ENCODE results near the gene KSR1. TPM values are rescaled to one million over a fixed set of nuclear protein-coding genes. Genes with fewer than 3 reads are reported as not detected.

KSR1 gene
- total RNA-seq, 6 experiments from 2014 or later, result 1.9 to 4.9 (median 3.6) TPM

DNA sequence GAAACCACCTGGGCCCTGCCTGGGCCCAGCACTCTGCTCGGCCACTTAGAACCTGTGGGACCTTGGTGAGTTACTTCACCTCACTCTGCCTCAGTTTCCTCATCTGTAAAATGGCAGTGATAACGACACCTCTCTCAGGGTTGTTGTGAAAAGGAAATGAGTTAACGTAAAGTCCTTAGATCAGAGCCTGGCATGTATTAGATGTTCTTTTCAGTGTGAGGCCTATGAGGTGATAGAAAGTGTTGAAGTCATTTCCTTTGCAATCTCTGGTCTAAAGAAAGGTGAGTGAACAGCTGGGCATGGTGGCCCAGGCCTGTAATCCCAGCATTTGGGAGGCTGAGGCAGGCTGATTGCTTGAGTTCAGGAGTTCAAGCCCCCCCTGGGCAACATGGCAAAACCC, 123.1 kb downstream of the KSR1 start:
- H3K4me3 Mint-ChIP-seq, result no peak overlapping the region
- no peaks in the 10 kb centered on the region for H3K9me3 Mint-ChIP-seq
- no peaks in the 10 kb centered on the region for H3K36me3 Mint-ChIP-seq (ENCODE audit: low read depth)
- no peak overlapping the region for H3K27ac Mint-ChIP-seq
- no peak for DNase-seq
- H3K27me3 Mint-ChIP-seq (ENCODE audit: insufficient read depth), result no peaks in the 10 kb centered on the region
- TF ChIP-seq, protein P1, sequence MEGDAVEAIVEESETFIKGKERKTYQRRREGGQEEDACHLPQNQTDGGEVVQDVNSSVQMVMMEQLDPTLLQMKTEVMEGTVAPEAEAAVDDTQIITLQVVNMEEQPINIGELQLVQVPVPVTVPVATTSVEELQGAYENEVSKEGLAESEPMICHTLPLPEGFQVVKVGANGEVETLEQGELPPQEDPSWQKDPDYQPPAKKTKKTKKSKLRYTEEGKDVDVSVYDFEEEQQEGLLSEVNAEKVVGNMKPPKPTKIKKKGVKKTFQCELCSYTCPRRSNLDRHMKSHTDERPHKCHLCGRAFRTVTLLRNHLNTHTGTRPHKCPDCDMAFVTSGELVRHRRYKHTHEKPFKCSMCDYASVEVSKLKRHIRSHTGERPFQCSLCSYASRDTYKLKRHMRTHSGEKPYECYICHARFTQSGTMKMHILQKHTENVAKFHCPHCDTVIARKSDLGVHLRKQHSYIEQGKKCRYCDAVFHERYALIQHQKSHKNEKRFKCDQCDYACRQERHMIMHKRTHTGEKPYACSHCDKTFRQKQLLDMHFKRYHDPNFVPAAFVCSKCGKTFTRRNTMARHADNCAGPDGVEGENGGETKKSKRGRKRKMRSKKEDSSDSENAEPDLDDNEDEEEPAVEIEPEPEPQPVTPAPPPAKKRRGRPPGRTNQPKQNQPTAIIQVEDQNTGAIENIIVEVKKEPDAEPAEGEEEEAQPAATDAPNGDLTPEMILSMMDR (IDR thresholded peaks at IDR 0.05), result no peak
- H3K4me1 Mint-ChIP-seq (ENCODE audit: low read depth), result peaks cover 27% of the 10 kb centered on the region

DNA sequence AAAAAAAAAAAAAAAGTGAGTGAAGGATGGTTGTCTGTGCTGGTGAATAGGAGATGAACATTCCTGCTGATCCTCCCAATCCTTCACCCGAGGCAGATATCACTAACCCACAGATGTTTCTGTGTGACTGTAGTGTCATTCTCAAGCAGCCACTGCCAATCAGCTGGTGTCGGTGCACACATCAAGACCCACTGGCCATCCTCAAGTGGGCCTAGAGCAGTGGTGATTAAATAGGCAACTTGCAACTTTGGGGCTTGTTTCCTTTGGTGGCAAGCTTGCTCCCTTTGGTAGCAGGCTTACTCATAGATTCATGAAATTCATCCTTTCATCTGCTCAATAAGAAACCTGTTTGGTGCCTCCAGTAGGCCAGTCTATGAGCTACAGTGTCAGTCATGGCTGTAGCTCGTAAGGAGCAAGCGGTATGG, 123.7 kb downstream of the KSR1 start:
- H3K27ac Mint-ChIP-seq, result no peak overlapping the region
- TF ChIP-seq, protein P1 (IDR thresholded peaks at IDR 0.05), result no peak
- no peak for DNase-seq
- no peaks in the 10 kb centered on the region for H3K9me3 Mint-ChIP-seq
- H3K36me3 Mint-ChIP-seq (ENCODE audit: low read depth), result no peaks in the 10 kb centered on the region
- H3K27me3 Mint-ChIP-seq (ENCODE audit: insufficient read depth), result no peaks in the 10 kb centered on the region; the same call in 1 of the 2 replicates
- H3K4me1 Mint-ChIP-seq (ENCODE audit: low read depth), result peaks cover 21% of the 10 kb centered on the region
- no peak overlapping the region for H3K4me3 Mint-ChIP-seq

GRCh38 chr17:27581016-27581415, 124.8 kb downstream of the KSR1 start:
- H3K4me1 Mint-ChIP-seq (ENCODE audit: low read depth), result peaks cover 25% of the 10 kb centered on the region
- H3K36me3 Mint-ChIP-seq (ENCODE audit: low read depth), result no peaks in the 10 kb centered on the region
- TF ChIP-seq, protein P1 (IDR thresholded peaks at IDR 0.05), result no peak
- H3K27ac Mint-ChIP-seq, result no peak overlapping the region
- no peaks in the 10 kb centered on the region for H3K9me3 Mint-ChIP-seq
- no peak overlapping the region for H3K4me3 Mint-ChIP-seq
- no peak for DNase-seq
- H3K27me3 Mint-ChIP-seq (ENCODE audit: insufficient read depth), result no peaks in the 10 kb centered on the region; the same call in 1 of the 2 replicates

DNA sequence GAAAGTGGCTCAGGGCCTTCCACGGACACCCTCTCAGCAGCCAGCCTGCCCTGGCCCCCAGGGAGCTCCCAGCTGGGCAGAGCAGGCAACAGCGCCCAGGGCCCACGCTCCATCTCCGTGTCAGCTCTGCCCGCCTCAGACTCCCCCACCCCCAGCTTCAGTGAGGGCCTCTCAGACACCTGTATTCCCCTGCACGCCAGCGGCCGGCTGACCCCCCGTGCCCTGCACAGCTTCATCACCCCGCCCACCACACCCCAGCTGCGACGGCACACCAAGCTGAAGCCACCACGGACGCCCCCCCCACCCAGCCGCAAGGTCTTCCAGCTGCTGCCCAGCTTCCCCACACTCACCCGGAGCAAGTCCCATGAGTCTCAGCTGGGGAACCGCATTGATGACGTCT, 126.4 kb downstream of the KSR1 start:
- Mint-ChIP-seq H3K27ac (no peak overlapping the region), H3K9me3 (no peaks in the 10 kb centered on the region), H3K4me1 (ENCODE audit: low read depth) (peaks cover 20% of the 10 kb centered on the region), H3K36me3 (ENCODE audit: low read depth) (no peaks in the 10 kb centered on the region), H3K27me3 (ENCODE audit: insufficient read depth) (no peaks in the 10 kb centered on the region; the same call in 1 of the 2 replicates), H3K4me3 (no peak overlapping the region)
- TF ChIP-seq, protein P1 (IDR thresholded peaks at IDR 0.05), result no peak
- DNase-seq, result no peak

- TF ChIP-seq, protein P1 (IDR thresholded peaks at IDR 0.05), result no peak
- H3K4me1 Mint-ChIP-seq (ENCODE audit: low read depth), result peaks cover 13% of the 10 kb centered on the region
- no peaks in the 10 kb centered on the region for H3K36me3 Mint-ChIP-seq (ENCODE audit: low read depth)
- H3K4me3 Mint-ChIP-seq, result no peak overlapping the region
- DNase-seq, result no peak
- H3K27ac Mint-ChIP-seq, result no peak overlapping the region
- no peaks in the 10 kb centered on the region for H3K9me3 Mint-ChIP-seq
- no peaks in the 10 kb centered on the region; the same call in 1 of the 2 replicates for H3K27me3 Mint-ChIP-seq (ENCODE audit: insufficient read depth)
Measured at GRCh38 chr17:27585153-27585681, 129.0 kb downstream of the KSR1 start.
